A549 (cell line): ENCODE results near the gene MRRF.

Source experiments
- CEBPB ChIP-seq, 2 experiments: fragments of >200 bp in 1 of 2; sonication (Bioruptor Twin) in 1 of 2; formaldehyde crosslinking in 1 of 2; IDR thresholded peaks; 2 replicates each; pipeline ENCODE4 v1.6.1; 2012 to 2016
- CHD2 ChIP-seq: fragments of 150-350 bp; IDR thresholded peaks from 2 replicates; pipeline ENCODE4 v1.6.1; 2014; ENCODE audit warnings: low read length; ENCODE audit not compliant: partially characterized antibody
- MAZ ChIP-seq: fragments of 150-350 bp; IDR thresholded peaks from 2 replicates; pipeline ENCODE4 v1.6.1; 2014; ENCODE audit warnings: antibody characterized with exemption, low read depth, low read length, borderline replicate concordance
- MYC ChIP-seq: IDR thresholded peaks from 2 replicates; pipeline ENCODE4 v1.6.1; 2012; ENCODE audit warnings: mild to moderate bottlenecking, inconsistent platforms, low read length, improper control_type of control experiment, borderline replicate concordance
- NPAS2 ChIP-seq: fragments of 250-450 bp; sonication (Bioruptor Pico); IDR thresholded peaks from 2 replicates; pipeline ENCODE4 v1.8.0; 2022; ENCODE audit warnings: mild to moderate bottlenecking, moderate library complexity, borderline replicate concordance
- POLR2A ChIP-seq: IDR thresholded peaks from 2 replicates; pipeline ENCODE4 v1.6.1; 2012; ENCODE audit warnings: mild to moderate bottlenecking, low read length
- POLR2AphosphoS2 ChIP-seq: conservative IDR thresholded peaks from 2 replicates; pipeline ENCODE4 v1.6.1; 2012; ENCODE audit warnings: low read length, improper control_type of control experiment, inconsistent platforms
- RCOR1 ChIP-seq: fragments of 150-350 bp; IDR thresholded peaks from 2 replicates; pipeline ENCODE4 v1.6.1; 2014; ENCODE audit warnings: antibody characterized with exemption, low read length, low read depth
- RFX5 ChIP-seq: fragments of 450-650 bp; IDR thresholded peaks from 2 replicates; pipeline ENCODE4 v1.7.1; 2014; ENCODE audit warnings: antibody characterized with exemption, mild to moderate bottlenecking, moderate library complexity
- TF ChIP-seq, protein P1 (sequence below): fragments of >200 bp; sonication (Bioruptor Twin); formaldehyde crosslinking; IDR thresholded peaks from 3 replicates; pipeline ENCODE4 v1.5.1; 2016
- TF ChIP-seq, protein P2 (sequence below): IDR thresholded peaks from 2 replicates; pipeline ENCODE4 v1.6.1; 2012
- TF ChIP-seq, protein P3 (sequence below): fragments of 250-450 bp; sonication (Bioruptor Pico); IDR thresholded peaks from 2 replicates; pipeline ENCODE4 v1.5.0; 2021; ENCODE audit warnings: mild to moderate bottlenecking, moderate library complexity, borderline replicate concordance

DNA sequence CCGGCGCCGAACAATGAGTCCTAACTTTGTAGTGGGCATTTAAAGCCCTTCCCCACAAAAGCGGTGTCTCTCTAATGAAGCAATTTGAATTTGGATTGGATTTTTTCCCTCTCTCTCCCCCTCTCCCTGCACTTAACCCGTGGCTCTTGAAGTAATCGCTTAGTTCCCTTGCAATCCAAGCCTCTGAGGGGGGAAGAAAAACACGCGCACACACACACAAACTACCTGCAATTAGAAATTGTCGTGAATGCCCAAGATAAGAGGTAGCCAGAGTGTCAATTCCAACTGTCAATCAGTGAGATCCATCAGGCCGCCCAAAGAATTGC lies 37.1 kb upstream of the MRRF start:
- TF ChIP-seq POLR2A (no peak), POLR2AphosphoS2 (no peak), RCOR1 (no peak), CHD2 (no peak), MYC (no peak), CEBPB (IDR thresholded peaks at IDR 0.05) (no peak), RFX5 (no peak), MAZ (no peak), NPAS2 (CRISPR knock-in tag) (no peak)
- TF ChIP-seq, protein P1, sequence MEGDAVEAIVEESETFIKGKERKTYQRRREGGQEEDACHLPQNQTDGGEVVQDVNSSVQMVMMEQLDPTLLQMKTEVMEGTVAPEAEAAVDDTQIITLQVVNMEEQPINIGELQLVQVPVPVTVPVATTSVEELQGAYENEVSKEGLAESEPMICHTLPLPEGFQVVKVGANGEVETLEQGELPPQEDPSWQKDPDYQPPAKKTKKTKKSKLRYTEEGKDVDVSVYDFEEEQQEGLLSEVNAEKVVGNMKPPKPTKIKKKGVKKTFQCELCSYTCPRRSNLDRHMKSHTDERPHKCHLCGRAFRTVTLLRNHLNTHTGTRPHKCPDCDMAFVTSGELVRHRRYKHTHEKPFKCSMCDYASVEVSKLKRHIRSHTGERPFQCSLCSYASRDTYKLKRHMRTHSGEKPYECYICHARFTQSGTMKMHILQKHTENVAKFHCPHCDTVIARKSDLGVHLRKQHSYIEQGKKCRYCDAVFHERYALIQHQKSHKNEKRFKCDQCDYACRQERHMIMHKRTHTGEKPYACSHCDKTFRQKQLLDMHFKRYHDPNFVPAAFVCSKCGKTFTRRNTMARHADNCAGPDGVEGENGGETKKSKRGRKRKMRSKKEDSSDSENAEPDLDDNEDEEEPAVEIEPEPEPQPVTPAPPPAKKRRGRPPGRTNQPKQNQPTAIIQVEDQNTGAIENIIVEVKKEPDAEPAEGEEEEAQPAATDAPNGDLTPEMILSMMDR: no peak
- TF ChIP-seq, protein P2, sequence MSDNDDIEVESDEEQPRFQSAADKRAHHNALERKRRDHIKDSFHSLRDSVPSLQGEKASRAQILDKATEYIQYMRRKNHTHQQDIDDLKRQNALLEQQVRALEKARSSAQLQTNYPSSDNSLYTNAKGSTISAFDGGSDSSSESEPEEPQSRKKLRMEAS: no peak
- TF ChIP-seq, protein P3, sequence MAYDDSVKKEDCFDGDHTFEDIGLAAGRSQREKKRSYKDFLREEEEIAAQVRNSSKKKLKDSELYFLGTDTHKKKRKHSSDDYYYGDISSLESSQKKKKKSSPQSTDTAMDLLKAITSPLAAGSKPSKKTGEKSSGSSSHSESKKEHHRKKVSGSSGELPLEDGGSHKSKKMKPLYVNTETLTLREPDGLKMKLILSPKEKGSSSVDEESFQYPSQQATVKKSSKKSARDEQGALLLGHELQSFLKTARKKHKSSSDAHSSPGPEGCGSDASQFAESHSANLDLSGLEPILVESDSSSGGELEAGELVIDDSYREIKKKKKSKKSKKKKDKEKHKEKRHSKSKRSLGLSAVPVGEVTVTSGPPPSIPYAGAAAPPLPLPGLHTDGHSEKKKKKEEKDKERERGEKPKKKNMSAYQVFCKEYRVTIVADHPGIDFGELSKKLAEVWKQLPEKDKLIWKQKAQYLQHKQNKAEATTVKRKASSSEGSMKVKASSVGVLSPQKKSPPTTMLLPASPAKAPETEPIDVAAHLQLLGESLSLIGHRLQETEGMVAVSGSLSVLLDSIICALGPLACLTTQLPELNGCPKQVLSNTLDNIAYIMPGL: no peak
